ENCODE measurements around the gene POLDIP2. TPM values are rescaled to one million over a fixed set of nuclear protein-coding genes. Genes with fewer than 3 reads are reported as not detected.

Gene POLDIP2
- total and polyA plus RNA-seq, 9 of the 15 experiments (the other 6 are each of a cell fraction or from before 2014, with no cell fraction given), result 22.0 to 137 (median 104) TPM

DNA sequence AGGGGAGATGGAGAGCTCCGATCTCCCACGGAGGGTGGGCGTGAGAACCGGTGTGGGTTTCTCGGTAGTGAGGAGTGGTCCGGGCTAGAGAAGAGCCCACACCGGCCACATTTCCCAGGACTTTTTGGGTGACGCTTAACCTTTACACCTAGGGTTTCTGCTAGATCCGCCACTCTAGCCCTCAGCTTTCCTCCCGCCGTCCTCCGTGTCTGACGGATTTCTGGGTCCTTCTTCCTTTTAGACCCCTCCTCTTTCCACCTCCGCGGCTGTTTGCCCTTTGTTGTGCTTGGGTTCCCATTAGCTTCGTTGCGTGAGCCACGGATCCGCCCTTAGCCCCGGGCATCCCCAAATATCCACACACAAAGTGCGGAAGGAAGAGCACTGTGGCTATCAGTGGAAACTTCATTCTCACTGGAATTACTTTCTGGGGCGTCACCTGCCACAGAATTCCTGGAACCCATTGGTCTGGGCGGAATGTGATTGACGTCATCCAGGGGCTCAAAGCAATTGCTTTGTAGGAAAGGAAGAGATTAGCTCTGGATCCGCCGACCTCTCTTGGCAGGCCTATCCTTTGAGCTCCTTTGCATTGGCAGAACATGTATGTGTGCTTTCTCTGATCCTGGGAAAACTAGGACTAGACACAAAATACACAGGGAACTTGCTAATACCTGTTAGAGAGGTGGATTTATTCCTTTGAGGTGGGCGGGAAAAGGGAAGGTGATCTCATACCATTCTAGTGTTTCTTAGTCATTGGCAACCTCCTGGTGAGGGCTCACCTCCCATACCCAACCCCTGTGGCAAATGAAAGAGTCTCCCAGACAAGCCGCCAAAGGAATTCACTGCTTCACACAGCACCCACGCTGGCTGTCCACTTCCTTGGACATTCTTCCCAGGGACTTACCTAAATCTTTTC is 21.1 kb downstream of the POLDIP2 start:
- Histone ChIP-seq H3K27ac (ENCODE audit: extremely low read depth, low read depth, low read length) (peak overlapping the region; percentile 65), H3K9me1 (ENCODE audit: control insufficient read depth, insufficient read depth, low read length) (no peaks in the 10 kb centered on the region), H3K4me2 (ENCODE audit: insufficient read depth, low read length) (peak overlapping the region; percentile 98), H3K36me3 (ENCODE audit: control insufficient read depth, insufficient read depth, low read length) (peaks cover 21% of the 10 kb centered on the region; the same call in 2 of the 3 replicates), H3K4me3 (peak overlapping the region; percentile 95), H3K9me3 (replicated peaks; ENCODE audit: control insufficient read depth, insufficient read depth, low read depth, low read length) (no peaks in the 10 kb centered on the region), H3K27me3 (ENCODE audit: control insufficient read depth in 2 of 2, insufficient read depth in 2 of 2, low read length in 2 of 2) (no peaks in the 10 kb centered on the region), H3K4me1 (replicated peaks in 1 of 2; ENCODE audit: control insufficient read depth in 2 of 2, insufficient read depth in 2 of 2, low read length in 2 of 2) (peaks cover 19 to 20% of the 10 kb centered on the region in 2 experiments; a peak in 4 of 5 replicates), H2AFZ (ENCODE audit: low read depth, low read length) (peak overlapping the region; percentile 78), H4K20me1 (replicated peaks; ENCODE audit: control insufficient read depth, insufficient read depth, low read length) (peaks cover 14% of the 10 kb centered on the region), H3K9ac (ENCODE audit: insufficient read depth in 1 of 2, low read depth in 2 of 2, low read length in 2 of 2) (peak overlapping the region; percentile 75 to 92), H3K79me2 (ENCODE audit: control insufficient read depth, insufficient read depth, low read length) (peaks cover 33% of the 10 kb centered on the region)
- FAIRE-seq (peak; percentile 81), ATAC-seq (peak; percentile 13), DNase-seq (ENCODE audit: extremely low read depth in 1 of 4, low spot score in 3 of 4) (peak; percentile 31 to 84 (median 45))
- BruUV-seq (replicated peaks), result TSS peak; percentile 56
- POLR2A ChIA-PET, result interaction anchor here (0.7 to 6.5 kb wide), 15 partner anchors 8 to 130 kb away, joined by 3 to 62 read pairs (median 5); partner anchors contain the start of genes POLDIP2, SARM1 and TMEM97
- CTCF ChIA-PET (ENCODE audit: low intra/inter-chr PET ratio), result no interaction called here
- WGBS (ENCODE audit: insufficient coverage, low coverage, missing lambda C conversion rate), result 6% methylated on average over 29 of the region's 29 CpGs
- in situ Hi-C loops (cut with MboI), result no loop called here
- intact Hi-C loops (cut with micrococcal nuclease), result loop anchor here (2.0 kb wide), 1 partner anchor 17 kb away; the partner anchor contains the start of gene TMEM97
- TF ChIP-seq ATF7 (IDR thresholded peaks at IDR 0.05), result peak; percentile 95
- TF ChIP-seq, protein P1, sequence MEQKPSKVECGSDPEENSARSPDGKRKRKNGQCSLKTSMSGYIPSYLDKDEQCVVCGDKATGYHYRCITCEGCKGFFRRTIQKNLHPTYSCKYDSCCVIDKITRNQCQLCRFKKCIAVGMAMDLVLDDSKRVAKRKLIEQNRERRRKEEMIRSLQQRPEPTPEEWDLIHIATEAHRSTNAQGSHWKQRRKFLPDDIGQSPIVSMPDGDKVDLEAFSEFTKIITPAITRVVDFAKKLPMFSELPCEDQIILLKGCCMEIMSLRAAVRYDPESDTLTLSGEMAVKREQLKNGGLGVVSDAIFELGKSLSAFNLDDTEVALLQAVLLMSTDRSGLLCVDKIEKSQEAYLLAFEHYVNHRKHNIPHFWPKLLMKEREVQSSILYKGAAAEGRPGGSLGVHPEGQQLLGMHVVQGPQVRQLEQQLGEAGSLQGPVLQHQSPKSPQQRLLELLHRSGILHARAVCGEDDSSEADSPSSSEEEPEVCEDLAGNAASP (IDR thresholded peaks at IDR 0.05), result no peak
- no peak for TF ChIP-seq SUPT5H (IDR thresholded peaks at IDR 0.05)
- TF ChIP-seq SOX6 (IDR thresholded peaks at IDR 0.05), result peak; percentile 34; the same call in 1 of the 2 replicates
- TF ChIP-seq, protein P2, sequence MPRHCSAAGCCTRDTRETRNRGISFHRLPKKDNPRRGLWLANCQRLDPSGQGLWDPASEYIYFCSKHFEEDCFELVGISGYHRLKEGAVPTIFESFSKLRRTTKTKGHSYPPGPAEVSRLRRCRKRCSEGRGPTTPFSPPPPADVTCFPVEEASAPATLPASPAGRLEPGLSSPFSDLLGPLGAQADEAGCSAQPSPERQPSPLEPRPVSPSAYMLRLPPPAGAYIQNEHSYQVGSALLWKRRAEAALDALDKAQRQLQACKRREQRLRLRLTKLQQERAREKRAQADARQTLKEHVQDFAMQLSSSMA (CRISPR knock-in tag; IDR thresholded peaks at IDR 0.05), result no peak
- TF ChIP-seq RFX1 (IDR thresholded peaks at IDR 0.05), result no peak
- TF ChIP-seq HDAC2 (IDR thresholded peaks at IDR 0.05), result no peak
- TF ChIP-seq POLR2A (conservative IDR thresholded peaks at IDR 0.05), result 0 out of 2 replicates have a peak, but pooled peaks have one; percentile 39
- no peak for TF ChIP-seq ZNF316 (IDR thresholded peaks at IDR 0.05)
- TF ChIP-seq MYBL2 (IDR thresholded peaks at IDR 0.05; ENCODE audit: low read depth), result no peak
- TF ChIP-seq MYBL2 (CRISPR knock-in tag; IDR thresholded peaks at IDR 0.05; ENCODE audit: borderline replicate concordance), result no peak
- TF ChIP-seq NFE2L1 (tag; IDR thresholded peaks at IDR 0.05; ENCODE audit: borderline replicate concordance, low read depth), result no peak
- TF ChIP-seq RBFOX2 (IDR thresholded peaks at IDR 0.05; ENCODE audit: low read depth, low read length), result peak; percentile 52; the same call in 1 of the 2 replicates
- peak; percentile 83 for TF ChIP-seq JUND (IDR thresholded peaks at IDR 0.05; ENCODE audit: borderline replicate concordance, low read depth, low read length)
- TF ChIP-seq JUND (tag; IDR thresholded peaks at IDR 0.05; ENCODE audit: borderline replicate concordance, low read depth, low read length), result peak; percentile 90; the same call in 2 of the 3 replicates
- peak; percentile 74 for TF ChIP-seq JUN (IDR thresholded peaks at IDR 0.05; ENCODE audit: borderline replicate concordance, low read depth, low read length)
- TF ChIP-seq JUN (CRISPR knock-in tag; IDR thresholded peaks at IDR 0.05; ENCODE audit: borderline replicate concordance), result no peak
- no peak for TF ChIP-seq TARDBP (IDR thresholded peaks at IDR 0.05)
- TF ChIP-seq EGR1 (conservative IDR thresholded peaks at IDR 0.05), result peak; percentile 49
- peak; percentile 67; the same call in 1 of the 2 replicates for TF ChIP-seq TEAD4 (IDR thresholded peaks at IDR 0.05; ENCODE audit: low read length)
- TF ChIP-seq TEAD4 (CRISPR knock-in tag; IDR thresholded peaks at IDR 0.05; ENCODE audit: borderline replicate concordance), result no peak
- no peak for TF ChIP-seq RHOXF2B (CRISPR knock-in tag; conservative IDR thresholded peaks at IDR 0.05)
- TF ChIP-seq ZNF584 (CRISPR knock-in tag; IDR thresholded peaks at IDR 0.05; ENCODE audit: low read depth), result no peak

All from K562 (cell line).